ENCODE data around the gene GSDMA.
A peak's percentile ranks its signal among the peaks of the same experiment; 100 is the strongest.

The GSDMA gene

DNA sequence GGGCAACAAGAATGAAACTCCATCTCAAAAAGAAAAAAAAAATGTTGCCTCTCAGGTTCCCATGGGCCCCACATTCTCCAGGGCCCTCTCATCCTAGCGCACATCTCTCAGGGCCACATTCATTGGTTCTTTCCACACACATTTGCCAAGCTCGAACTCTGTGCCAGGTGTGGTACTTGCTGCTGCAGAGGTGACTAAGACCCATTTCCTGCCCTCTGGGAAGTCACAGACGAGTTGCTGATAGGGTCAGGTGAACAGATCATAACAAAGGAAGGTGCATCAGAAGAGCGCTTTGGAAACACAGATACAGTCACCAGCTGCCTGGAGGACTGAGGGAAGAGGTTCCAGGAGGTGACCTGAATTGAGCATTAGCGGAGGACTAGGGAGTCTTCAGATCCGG is 1.0 kb downstream of the GSDMA start:
- DNase-seq: no peak

DNA sequence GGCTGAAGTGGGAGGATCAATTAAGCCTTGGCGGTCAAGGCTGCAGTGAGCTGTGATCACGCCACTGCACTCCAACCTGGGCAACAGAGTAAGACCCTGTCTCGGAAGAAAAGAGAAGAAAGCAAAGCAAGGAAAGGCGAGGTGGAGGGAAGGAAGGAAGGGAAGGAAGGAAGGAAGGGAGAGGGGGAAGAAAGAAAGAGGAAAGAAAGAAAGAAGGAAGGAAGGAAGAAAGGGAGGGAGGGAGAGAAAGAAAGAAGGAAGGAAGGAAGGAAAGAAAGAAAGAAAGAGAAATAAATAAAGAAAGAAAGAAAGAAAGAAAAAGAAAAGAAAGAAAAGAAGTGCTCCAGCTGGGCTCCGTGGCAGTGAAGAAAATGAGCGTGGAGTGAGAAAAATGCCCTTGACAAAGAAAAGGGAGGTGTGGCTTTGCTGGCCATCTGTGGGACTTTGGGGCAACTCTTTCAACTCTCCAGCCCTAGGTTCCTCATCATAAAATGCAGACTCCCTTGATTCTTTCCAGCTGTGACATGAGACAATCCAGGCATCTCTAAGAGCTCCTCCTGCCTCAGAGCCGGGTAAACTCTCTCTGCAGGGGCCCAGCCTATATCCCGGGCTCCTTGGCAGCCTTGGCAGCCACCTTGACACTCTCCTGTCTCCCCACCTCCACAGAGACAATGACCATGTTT is 2.4 kb downstream of the GSDMA start:
- no peak for DNase-seq

DNA sequence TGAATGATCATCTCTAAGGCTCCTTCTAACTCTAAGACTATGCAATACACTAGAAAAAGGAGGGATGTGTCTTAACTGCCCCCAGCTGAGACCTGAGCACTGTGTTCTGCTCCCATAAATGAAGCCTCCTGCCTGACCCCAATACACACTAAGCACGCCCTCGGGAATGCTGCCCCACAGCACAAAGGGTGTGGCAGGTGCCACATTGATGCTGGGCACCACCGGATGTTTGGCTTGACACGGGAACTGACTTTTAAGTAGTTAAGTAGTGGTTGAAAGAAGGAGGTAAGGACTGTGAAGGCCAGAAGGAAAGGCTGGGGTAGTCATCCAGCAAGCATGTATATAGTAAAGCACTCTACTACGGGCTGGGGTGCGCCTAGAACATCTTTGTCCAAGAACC is 4.0 kb downstream of the GSDMA start:
- DNase-seq: no peak

- no peak for DNase-seq
These were observed 6.0 kb downstream of the GSDMA start for GRCh38 chr17:39968761-39969160.

GRCh38 chr17:39969375-39969774 is 6.6 kb downstream of the GSDMA start:
- DNase-seq: no peak

- DNase-seq: no peak
These were observed 7.4 kb downstream of the GSDMA start for GRCh38 chr17:39970157-39970692.

- no peak for DNase-seq
These were observed 8.3 kb downstream of the GSDMA start for GRCh38 chr17:39971076-39971603.

DNA sequence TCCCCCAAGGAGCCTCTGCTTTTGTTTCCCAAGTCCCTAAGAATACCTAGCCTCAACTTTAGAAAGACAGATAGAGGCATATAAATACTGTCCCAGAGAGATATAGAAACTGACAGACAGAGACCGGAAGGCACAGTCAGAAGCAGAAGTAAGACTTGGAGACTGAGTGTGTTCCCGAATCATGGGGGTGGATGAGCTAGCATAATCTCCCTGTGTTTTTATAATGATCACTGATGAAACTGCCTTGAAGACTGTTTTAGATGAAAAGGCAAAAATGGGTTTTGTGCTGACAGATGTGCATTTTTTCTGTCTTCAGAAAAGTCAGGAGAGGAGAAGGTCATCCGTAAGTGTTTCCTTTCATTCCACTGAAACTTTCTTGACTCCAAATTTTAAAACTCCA is 9.5 kb downstream of the GSDMA start:
- no peak for DNase-seq

- no peak for DNase-seq
These were observed 10.7 kb downstream of the GSDMA start for GRCh38 chr17:39973496-39973895.

GRCh38 chr17:39974433-39974832 is 11.6 kb downstream of the GSDMA start:
- no peak for DNase-seq

DNA sequence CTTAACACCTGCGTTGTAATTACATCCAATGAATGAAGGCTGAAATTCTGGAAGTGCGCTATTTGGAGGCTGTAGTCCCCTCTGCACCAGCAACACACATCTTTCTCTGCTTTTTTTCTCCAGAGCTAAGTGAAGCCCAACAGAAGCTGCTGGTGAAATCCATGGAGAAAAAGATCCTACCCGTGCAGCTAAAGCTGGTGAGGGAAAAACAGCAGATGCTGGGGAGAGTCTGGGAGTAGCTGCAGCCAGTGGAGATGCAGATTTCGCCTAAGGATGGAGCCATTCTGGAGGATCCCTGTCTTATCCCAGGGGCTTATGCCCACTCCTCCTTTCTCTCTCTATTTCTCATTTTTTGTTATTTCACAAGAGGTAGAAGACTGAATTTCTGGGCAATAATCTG is 13.0 kb downstream of the GSDMA start:
- DNase-seq: no peak

DNA sequence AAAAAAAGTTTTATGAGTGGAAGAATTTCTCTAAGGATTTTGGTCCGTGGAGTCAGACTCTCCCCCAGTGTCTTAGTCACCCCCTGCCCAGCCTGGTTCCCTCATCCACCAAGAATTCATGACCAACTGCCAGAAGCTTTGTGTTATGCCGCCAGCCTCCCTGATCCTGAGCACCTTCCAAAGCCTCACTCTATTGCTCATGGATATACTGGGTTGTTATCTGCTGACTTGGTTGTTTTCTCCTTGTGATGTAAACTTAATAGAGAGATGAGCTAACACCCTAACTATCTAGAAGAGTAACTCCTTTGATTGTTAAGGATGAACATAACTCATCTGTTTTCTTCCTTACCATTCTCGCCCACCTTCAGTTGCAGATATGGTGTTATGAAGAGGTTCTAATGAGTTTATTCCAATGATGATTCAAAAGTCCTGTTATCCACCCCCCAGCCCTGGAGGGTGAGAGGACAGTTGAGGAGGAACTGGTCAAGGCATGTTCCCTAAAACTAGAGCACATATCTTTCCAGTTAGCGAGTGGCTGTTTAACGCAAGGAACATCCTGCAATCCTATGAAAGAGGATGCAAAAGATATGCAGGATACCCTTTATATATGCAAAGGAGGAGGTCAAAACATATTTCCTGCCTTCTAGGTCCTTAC is 16.3 kb downstream of the GSDMA start:
- no peak for DNase-seq

DNA sequence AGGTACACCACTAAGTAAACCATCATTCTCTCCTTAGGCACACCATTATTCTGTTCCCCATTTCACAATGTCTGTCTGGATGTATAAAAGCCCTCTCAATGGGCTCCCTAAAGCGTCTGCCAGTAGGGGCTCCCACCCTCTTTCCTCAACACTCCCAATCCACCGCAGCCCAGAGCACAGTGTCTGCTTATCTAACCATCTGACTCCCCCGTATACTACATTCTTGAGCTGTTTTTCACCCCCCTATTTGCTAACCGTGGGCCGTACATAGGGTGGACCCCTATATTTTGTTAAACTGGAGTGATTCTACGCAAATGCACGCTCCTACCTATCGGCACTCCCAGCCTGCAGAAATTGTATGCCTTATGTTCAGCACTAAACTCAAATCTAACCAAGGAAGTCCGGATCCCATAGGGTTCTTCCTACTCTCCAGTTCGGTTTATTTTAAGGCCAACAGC is 17.1 kb downstream of the GSDMA start:
- DNase-seq: no peak

DNA sequence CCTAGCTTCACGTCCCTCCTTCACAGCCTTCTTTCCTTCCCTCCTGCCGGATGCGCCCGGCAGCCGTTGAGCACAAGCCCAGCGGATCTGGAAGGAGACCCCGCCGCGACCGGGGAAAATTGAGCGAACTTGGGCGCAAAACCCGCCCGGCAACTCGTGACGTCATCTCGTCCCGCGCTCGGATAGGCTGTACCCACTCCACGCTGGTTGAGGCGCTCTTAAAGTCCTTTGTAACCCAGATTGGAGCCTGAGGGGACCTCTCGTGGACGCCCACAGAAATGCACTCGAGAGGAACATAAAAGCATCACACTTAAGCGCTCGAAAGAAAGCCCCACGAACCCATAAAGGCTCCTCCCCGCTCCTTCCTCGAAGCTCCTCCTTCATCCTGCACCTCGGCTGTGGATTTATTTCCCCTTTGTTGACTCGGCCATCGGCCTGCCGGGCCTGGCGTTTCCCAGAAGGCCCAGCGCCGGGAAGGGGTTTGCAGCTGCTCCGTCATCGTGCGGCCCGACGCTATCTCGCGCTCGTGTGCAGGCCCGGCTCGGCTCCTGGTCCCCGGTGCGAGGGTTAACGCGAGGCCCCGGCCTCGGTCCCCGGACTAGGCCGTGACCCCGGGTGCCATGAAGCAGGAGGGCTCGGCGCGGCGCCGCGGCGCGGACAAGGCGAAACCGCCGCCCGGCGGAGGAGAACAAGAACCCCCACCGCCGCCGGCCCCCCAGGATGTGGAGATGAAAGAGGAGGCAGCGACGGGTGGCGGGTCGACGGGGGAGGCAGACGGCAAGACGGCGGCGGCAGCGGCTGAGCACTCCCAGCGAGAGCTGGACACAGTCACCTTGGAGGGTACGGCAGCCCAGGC is 17.8 kb downstream of the GSDMA start, which contains the start of gene PSMD3:
TSS of gene PSMD3 (plus strand) at position 457 of the 856 bp plus-strand sequence. CDS start at position 621, 164 bp downstream.
- peak; percentile 85 for DNase-seq

GRCh38 chr17:39981207-39981741 is 18.5 kb downstream of the GSDMA start:
- DNase-seq: no peak

DNA sequence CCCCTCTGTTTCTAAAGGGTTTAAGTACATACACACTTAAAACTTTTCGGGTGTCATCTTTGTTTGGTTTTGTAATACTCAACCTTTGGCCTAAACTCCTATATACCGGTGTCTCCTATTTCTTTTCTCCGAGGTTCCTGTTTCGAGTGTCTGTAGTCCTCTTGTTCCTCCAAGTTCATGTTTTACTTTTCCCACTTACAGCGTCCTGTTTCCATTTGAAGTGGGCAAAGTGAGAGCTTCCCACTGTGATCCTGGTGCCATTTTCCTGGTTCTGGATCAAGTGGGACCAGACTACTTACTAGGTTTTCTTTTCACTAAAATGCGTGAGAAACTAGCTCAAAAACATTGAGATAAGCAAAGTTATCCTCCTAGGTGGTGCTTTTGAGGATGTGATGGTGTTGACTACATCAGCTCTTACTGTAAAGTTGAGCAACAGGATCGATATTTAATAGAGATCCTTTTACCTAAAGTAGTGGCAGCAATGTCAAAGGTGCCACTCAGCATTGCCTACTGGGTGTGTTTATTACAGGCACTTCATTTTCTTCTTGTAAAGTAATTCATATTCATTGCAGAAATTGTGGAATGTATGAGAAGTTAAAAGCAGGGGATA is 19.1 kb downstream of the GSDMA start:
- DNase-seq: no peak

DNA sequence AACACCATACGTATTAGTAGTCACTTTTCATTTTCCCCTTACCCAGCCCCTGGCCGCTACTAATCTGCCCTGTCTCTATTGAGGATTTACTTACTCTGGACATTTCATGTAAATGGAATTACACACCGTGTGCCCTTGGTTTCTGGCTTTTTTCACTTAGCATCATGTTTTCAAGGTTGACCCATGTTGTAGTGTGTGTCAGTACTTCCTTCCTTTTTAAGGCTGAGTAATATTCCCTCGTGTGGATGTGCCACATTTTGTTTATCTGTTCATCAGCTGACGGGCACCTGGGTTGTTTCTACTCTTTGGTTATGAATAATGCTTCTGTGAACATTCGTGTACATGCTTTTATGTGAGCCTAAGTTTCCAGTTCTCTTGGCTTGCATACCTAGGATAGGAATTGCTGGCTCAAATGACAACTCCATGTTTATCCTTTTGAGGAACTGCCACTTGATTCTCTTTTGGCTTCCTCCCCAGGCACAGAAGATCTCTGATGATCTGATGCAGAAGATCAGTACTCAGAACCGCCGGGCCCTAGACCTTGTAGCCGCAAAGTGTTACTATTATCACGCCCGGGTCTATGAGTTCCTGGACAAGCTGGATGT is 25.5 kb downstream of the GSDMA start:
- DNase-seq: no peak

DNA sequence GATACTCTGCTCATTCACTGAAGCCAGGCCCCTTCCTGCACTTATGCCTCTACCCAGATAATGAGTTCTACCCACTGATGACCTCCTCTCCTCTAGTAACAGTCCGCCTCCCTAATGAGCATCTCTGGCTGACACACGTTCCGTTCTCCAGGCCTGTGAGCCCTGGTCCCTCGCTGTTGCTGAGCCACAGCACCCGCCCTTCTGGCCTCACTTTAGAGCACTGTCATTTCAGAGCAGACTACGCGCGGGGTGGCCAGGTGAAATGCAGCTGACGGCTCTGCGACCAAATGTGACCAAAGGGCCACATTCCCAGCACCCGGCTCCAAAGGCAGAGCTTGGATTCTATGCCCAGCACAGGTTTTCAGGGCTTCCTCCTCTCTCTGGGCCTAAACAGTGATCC is 31.6 kb downstream of the GSDMA start:
- DNase-seq: no peak

DNA sequence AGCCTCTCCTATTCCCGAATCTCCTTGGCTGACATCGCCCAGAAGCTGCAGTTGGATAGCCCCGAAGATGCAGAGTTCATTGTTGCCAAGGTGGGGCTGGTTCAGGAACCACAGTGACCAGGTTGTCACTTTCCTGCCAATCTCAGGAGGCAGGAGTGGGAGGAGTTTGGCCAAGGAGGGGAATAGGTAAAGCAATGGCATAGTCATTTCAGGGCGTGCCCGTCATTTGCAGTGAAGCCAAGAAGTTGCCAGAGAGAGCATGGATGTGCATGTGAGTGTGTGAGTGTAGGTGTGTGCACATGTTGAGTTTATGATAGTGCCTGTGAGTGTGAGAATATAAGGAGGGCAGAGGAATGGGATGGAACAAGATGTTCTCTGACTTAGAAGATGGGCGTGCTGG is 32.6 kb downstream of the GSDMA start:
- no peak for DNase-seq

DNA sequence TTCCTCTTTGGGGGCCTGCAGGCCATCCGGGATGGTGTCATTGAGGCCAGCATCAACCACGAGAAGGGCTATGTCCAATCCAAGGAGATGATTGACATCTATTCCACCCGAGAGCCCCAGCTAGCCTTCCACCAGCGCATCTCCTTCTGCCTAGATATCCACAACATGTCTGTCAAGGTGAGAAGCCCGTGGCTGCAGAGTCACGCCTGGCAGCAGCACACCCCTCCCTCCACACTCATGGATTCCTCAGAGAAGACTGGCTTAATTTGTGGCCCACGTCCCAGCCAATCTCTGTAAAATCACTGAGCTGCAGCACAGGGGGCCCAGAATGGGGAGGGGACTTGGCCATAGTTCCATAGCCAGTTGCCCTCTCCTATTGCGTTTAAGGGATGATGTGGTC is 33.4 kb downstream of the GSDMA start:
- DNase-seq: no peak

DNA sequence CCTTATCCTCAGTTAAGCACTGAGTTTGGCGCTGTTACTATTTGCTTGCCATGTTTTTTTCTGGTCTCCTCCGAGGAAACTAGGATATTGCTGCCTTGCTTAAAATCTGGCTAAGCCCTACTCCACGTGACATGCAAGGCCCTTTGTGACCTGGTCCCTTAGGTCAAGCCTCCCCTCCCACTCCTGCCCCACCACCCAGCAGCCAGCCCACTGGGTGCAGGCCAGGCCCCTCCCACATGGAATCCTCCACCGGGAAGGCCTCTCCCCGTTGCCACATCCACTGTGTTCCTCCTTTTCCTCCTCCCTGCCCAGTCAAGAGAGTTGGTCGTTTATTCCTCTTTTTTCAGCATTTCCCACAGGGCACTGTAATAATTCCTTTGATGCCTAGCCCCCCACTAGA is 34.0 kb downstream of the GSDMA start:
- no peak for DNase-seq

DNA sequence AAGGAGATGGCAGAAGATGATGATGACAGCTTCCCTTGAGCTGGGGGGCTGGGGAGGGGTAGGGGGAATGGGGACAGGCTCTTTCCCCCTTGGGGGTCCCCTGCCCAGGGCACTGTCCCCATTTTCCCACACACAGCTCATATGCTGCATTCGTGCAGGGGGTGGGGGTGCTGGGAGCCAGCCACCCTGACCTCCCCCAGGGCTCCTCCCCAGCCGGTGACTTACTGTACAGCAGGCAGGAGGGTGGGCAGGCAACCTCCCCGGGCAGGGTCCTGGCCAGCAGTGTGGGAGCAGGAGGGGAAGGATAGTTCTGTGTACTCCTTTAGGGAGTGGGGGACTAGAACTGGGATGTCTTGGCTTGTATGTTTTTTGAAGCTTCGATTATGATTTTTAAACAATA is 34.7 kb downstream of the GSDMA start:
- no peak for DNase-seq
